CD14-positive monocyte (primary cell): Measurements from ENCODE around the gene LAX1. TPM values are rescaled to one million over a fixed set of nuclear protein-coding genes. Genes with fewer than 3 reads are reported as not detected.

Source experiments
- DNase-seq, 3 donors: peaks; one replicate each; pipeline ENCODE4 v3.0.0-alpha.2; 2011 to 2022
- H2AFZ ChIP-seq: 2 replicates; pipeline ENCODE4 v1.6.0; 2012; ENCODE audit warnings: mild to moderate bottlenecking, low read depth, low read length, inconsistent platforms; ENCODE audit not compliant: insufficient read depth, poor library complexity, severe bottlenecking
- H3K27ac ChIP-seq, 2 donors: 1 replicate in 1 of 2; 2 replicates in 1 of 2; pipeline ENCODE4 v1.5.1; 2012 to 2013; ENCODE audit warnings: low read length in 2 of 2, control low read depth in 1 of 2, inconsistent platforms in 1 of 2, low read depth in 1 of 2, mild to moderate bottlenecking in 1 of 2
- H3K27me3 ChIP-seq, 2 donors: one replicate each; pipeline versions ENCODE4 v1.6.0 to v1.6.1; 2011 to 2013; ENCODE audit warnings: low read length in 2 of 2; ENCODE audit not compliant: control insufficient read depth in 2 of 2, insufficient read depth in 2 of 2
- H3K36me3 ChIP-seq, 2 donors: replicated peaks in 1 of 2; 1 replicate in 1 of 2; 2 replicates in 1 of 2; pipeline versions ENCODE4 v1.5.1 to v1.6.1; 2012 to 2013; ENCODE audit warnings: low read length in 2 of 2, control low read depth in 1 of 2, inconsistent platforms in 1 of 2, mild to moderate bottlenecking in 1 of 2; ENCODE audit not compliant: insufficient read depth in 2 of 2, control insufficient read depth in 1 of 2
- H3K4me1 ChIP-seq, 2 donors: 1 replicate in 1 of 2; 2 replicates in 1 of 2; pipeline versions ENCODE4 v1.5.1 to v1.6.1; 2012 to 2013; ENCODE audit warnings: low read length in 2 of 2, control low read depth in 1 of 2, inconsistent platforms in 1 of 2, mild to moderate bottlenecking in 1 of 2, moderate library complexity in 1 of 2; ENCODE audit not compliant: insufficient read depth in 2 of 2, control insufficient read depth in 1 of 2
- H3K4me2 ChIP-seq: replicated peaks from 2 replicates; pipeline ENCODE3; 2012; ENCODE audit warnings: low read length, moderate library complexity, mild to moderate bottlenecking; ENCODE audit not compliant: poor library complexity, severe bottlenecking; ENCODE audit errors: extremely low read depth
- H3K4me3 ChIP-seq, 3 experiments: fragments of 200-600 bp in 1 of 3; sonication (generic) in 1 of 3; replicated peaks in 1 of 3; 1 replicate in 2 of 3; 2 replicates in 1 of 3; pipeline ENCODE4 v1.5.1; 2011 to 2013; ENCODE audit warnings: low read length in 3 of 3, mild to moderate bottlenecking in 3 of 3, control low read depth in 2 of 3, low read depth in 2 of 3, inconsistent platforms in 1 of 3, moderate library complexity in 1 of 3
- H3K79me2 ChIP-seq: 2 replicates; pipeline ENCODE4 v1.6.0; 2012; ENCODE audit warnings: mild to moderate bottlenecking, control low read depth, inconsistent platforms, low read length, moderate library complexity; ENCODE audit not compliant: insufficient read depth
- H3K9ac ChIP-seq: 2 replicates; pipeline ENCODE4 v1.6.0; 2017; ENCODE audit warnings: low read length, mild to moderate bottlenecking; ENCODE audit not compliant: insufficient read depth, poor library complexity, severe bottlenecking
- H3K9me3 ChIP-seq, 2 donors: replicated peaks in 1 of 2; 1 replicate in 1 of 2; 2 replicates in 1 of 2; pipeline versions ENCODE4 v1.5.1 to v1.6.1; 2012 to 2013; ENCODE audit warnings: low read length in 2 of 2, control low read depth in 1 of 2; ENCODE audit not compliant: control insufficient read depth in 1 of 2, insufficient read depth in 1 of 2
- H4K20me1 ChIP-seq: 2 replicates; pipeline ENCODE4 v1.6.0; 2012; ENCODE audit warnings: mild to moderate bottlenecking, low read length, control low read depth, moderate library complexity; ENCODE audit not compliant: insufficient read depth
- H3K27ac Mint-ChIP-seq, 7 donors: one replicate each; pipeline ENCODE4 v1.8.0; 2020; ENCODE audit warnings: mild to moderate bottlenecking in 7 of 7, mixed read lengths in 7 of 7, moderate library complexity in 6 of 7, inconsistent platforms in 2 of 7
- H3K27me3 Mint-ChIP-seq, 3 donors: one replicate each; pipeline ENCODE4 v1.8.0; 2021 to 2022; ENCODE audit warnings: low read depth in 3 of 3, mild to moderate bottlenecking in 3 of 3, mixed read lengths in 3 of 3, moderate library complexity in 3 of 3, inconsistent platforms in 1 of 3
- H3K36me3 Mint-ChIP-seq, 2 donors: one replicate each; pipeline ENCODE4 v1.8.0; 2020; ENCODE audit warnings: mixed read lengths in 2 of 2, inconsistent platforms in 1 of 2, mild to moderate bottlenecking in 1 of 2
- H3K4me1 Mint-ChIP-seq: one replicate; pipeline ENCODE4 v1.8.0; 2020; ENCODE audit warnings: mild to moderate bottlenecking, mixed read lengths
- H3K4me3 Mint-ChIP-seq, 2 donors: one replicate each; pipeline ENCODE4 v1.8.0; 2020; ENCODE audit warnings: mild to moderate bottlenecking in 2 of 2, mixed read lengths in 2 of 2, moderate library complexity in 1 of 2
- H3K9me3 Mint-ChIP-seq, 7 donors: one replicate each; pipeline ENCODE4 v1.8.0; 2020 to 2022; ENCODE audit warnings: mixed read lengths in 7 of 7, mild to moderate bottlenecking in 6 of 7, moderate library complexity in 6 of 7, inconsistent platforms in 2 of 7
- WGBS: methylation state at CpG from one replicate; pipeline ENCODE4 v1.1.5; 2013; ENCODE audit warnings: missing lambda C conversion rate; ENCODE audit not compliant: insufficient coverage; 5-methylcytosine and 5-hydroxymethylcytosine counted together
- intact Hi-C, 2 donors: fragments of 100-400 bp; cut with micrococcal nuclease; formaldehyde crosslinking; loops; one replicate each; pipeline versions ENCODE4 v1.15.0 to v1.15.1; 2023
- polyA plus RNA-seq, 3 donors: library from polyadenylated mRNA; depleted of rRNA in 1 of 3; unstranded in 2 of 3; stranded (reverse) in 1 of 3; fragments of 300-500 nt in 2 of 3; fragments of >200 nt in 1 of 3; fragmentation: Illumina TruSeq in 2 of 3; gene quantifications; 1 replicate in 2 of 3; 2 replicates in 1 of 3; pipeline ENCODE4 v1.2.3, GENCODE V29; 2012 to 2021
- TF ChIP-seq, protein P1 (sequence below): fragments of 200-600 bp; IDR thresholded peaks from one replicate; pipeline ENCODE4 v1.8.0; 2022; ENCODE audit warnings: antibody characterized with exemption, mild to moderate bottlenecking

The LAX1 gene
- polyA plus RNA-seq, 3 donors, result 0.07 TPM; not detected in 2

DNA sequence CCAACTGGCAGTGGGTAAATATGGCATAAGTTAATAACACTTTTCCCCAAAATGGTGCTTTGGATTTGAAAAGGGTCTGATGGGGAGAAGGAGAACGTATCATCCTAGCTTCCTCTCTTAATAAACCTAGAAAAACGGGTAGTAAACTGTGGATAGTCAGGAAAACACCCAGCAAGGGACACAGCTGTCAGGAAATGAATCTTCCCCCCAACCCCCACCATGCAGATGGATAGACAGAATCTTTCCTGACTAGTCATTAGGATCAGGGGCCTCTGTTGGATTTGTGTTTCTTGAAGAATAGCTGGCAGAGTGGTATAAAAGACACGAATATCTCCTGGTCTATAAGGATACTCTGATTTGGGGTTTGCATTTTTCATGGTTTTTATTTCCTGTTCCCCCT lies 22.5 kb upstream of the LAX1 start:
- Mint-ChIP-seq H3K27me3 (peaks cover 0 to 5% (median 0%) of the 10 kb centered on the region in 3 donors), H3K9me3 (peaks cover 0 to 4% (median 0%) of the 10 kb centered on the region in 7 donors), H3K4me3 (no peak overlapping the region), H3K4me1 (peaks cover 23% of the 10 kb centered on the region), H3K36me3 (peaks cover 44 to 54% of the 10 kb centered on the region in 2 donors), H3K27ac (peak overlapping the region in 2 of 7 donors; percentile 7 to 34)
- no peaks in the 10 kb centered on the region for H3K79me2 ChIP-seq
- intact Hi-C loops, result loop anchor here in 1 of 2 donors (10.0 kb wide), 1 partner anchor 52 kb away; the partner anchor contains the start of genes ZBED6 and ZC3H11A
- no peaks in the 10 kb centered on the region for H4K20me1 ChIP-seq
- no CpG with 5 or more reads among the region's 3 CpGs for WGBS
- no peak overlapping the region for H3K4me3 ChIP-seq
- no peak for DNase-seq
- H3K4me2 ChIP-seq, result no peak overlapping the region
- H2AFZ ChIP-seq, result no peak overlapping the region
- no peak overlapping the region for H3K27ac ChIP-seq
- no peak overlapping the region for H3K9ac ChIP-seq
- no peaks in the 10 kb centered on the region for H3K27me3 ChIP-seq
- peaks cover 11 to 18% of the 10 kb centered on the region in 2 donors for H3K4me1 ChIP-seq
- TF ChIP-seq, protein P1, sequence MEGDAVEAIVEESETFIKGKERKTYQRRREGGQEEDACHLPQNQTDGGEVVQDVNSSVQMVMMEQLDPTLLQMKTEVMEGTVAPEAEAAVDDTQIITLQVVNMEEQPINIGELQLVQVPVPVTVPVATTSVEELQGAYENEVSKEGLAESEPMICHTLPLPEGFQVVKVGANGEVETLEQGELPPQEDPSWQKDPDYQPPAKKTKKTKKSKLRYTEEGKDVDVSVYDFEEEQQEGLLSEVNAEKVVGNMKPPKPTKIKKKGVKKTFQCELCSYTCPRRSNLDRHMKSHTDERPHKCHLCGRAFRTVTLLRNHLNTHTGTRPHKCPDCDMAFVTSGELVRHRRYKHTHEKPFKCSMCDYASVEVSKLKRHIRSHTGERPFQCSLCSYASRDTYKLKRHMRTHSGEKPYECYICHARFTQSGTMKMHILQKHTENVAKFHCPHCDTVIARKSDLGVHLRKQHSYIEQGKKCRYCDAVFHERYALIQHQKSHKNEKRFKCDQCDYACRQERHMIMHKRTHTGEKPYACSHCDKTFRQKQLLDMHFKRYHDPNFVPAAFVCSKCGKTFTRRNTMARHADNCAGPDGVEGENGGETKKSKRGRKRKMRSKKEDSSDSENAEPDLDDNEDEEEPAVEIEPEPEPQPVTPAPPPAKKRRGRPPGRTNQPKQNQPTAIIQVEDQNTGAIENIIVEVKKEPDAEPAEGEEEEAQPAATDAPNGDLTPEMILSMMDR, result no peak
- peaks cover 37 to 50% of the 10 kb centered on the region in 2 donors for H3K36me3 ChIP-seq
- H3K9me3 ChIP-seq, result no peaks in the 10 kb centered on the region

- no peak overlapping the region for H3K4me3 ChIP-seq
- H3K27me3 ChIP-seq, result no peaks in the 10 kb centered on the region
- no peak overlapping the region for H2AFZ ChIP-seq
- Mint-ChIP-seq H3K27ac (peak overlapping the region in 6 of 7 donors; percentile 3 to 80 (median 42)), H3K4me1 (peaks cover 23% of the 10 kb centered on the region), H3K27me3 (peaks cover 0 to 5% (median 0%) of the 10 kb centered on the region in 3 donors), H3K36me3 (peaks cover 38 to 47% of the 10 kb centered on the region in 2 donors), H3K4me3 (no peak overlapping the region), H3K9me3 (peaks cover 0 to 4% (median 0%) of the 10 kb centered on the region in 7 donors)
- H4K20me1 ChIP-seq, result no peaks in the 10 kb centered on the region
- peak overlapping the region in 1 of 2 donors; percentile 2 for H3K27ac ChIP-seq
- no peak overlapping the region for H3K4me2 ChIP-seq
- TF ChIP-seq, protein P1, result no peak
- DNase-seq, result no peak
- intact Hi-C loops, result loop anchor here in 1 of 2 donors (10.0 kb wide), 1 partner anchor 52 kb away; the partner anchor contains the start of genes ZBED6 and ZC3H11A
- H3K9me3 ChIP-seq, result no peaks in the 10 kb centered on the region
- no CpG with 5 or more reads among the region's 5 CpGs for WGBS
- H3K9ac ChIP-seq, result no peak overlapping the region
- peaks cover 11 to 18% of the 10 kb centered on the region in 2 donors for H3K4me1 ChIP-seq
- no peaks in the 10 kb centered on the region for H3K79me2 ChIP-seq
- peaks cover 34 to 43% of the 10 kb centered on the region in 2 donors for H3K36me3 ChIP-seq
Observed at GRCh38 chr1:203743091-203743571, 21.9 kb upstream of the LAX1 start.
